MCF 10A (cell line): Measurements from ENCODE around the gene MVD. TPM values are rescaled to one million over a fixed set of nuclear protein-coding genes. Genes with fewer than 3 reads are reported as not detected.

ENCODE experiments used
- BruUV-seq: library from RNA; stranded (reverse); fragments of 400-500 nt; replicated peaks from 2 replicates; lab custom pipeline; 2021; lab: Mats Ljungman, UMichigan
- CTCF ChIA-PET: fragments of 300-600 bp; sonication (Branson Sonifier 250); formaldehyde crosslinking; extraction: SDS; loops from one replicate; lab custom pipeline; 2021; ENCODE audit warnings: antibody characterized with exemption, inconsistent platforms; lab: Yijun Ruan, JAX
- POLR2A ChIA-PET: fragments of 300-600, 350-650 bp; sonication (Branson Sonifier 250); formaldehyde crosslinking; extraction: SDS; loops from one replicate; lab custom pipeline; 2020; ENCODE audit warnings: antibody characterized with exemption, inconsistent platforms; lab: Yijun Ruan, JAX
- DNase-seq: peaks from one replicate; pipeline ENCODE4 v3.0.0-alpha.2; 2018; ENCODE audit not compliant: unreplicated experiment
- H3K27ac Mint-ChIP-seq: one replicate; pipeline ENCODE4 v1.8.0; 2022; ENCODE audit warnings: mild to moderate bottlenecking, low read depth, mixed read lengths; ENCODE audit not compliant: unreplicated experiment
- H3K27me3 Mint-ChIP-seq: one replicate; pipeline ENCODE4 v1.8.0; 2022; ENCODE audit warnings: mixed read lengths; ENCODE audit not compliant: insufficient read depth, unreplicated experiment
- H3K36me3 Mint-ChIP-seq: one replicate; pipeline ENCODE4 v1.8.0; 2022; ENCODE audit warnings: mild to moderate bottlenecking, moderate library complexity, mixed read lengths; ENCODE audit not compliant: insufficient read depth, unreplicated experiment
- H3K4me1 Mint-ChIP-seq: one replicate; pipeline ENCODE4 v1.8.0; 2022; ENCODE audit warnings: mixed read lengths; ENCODE audit not compliant: insufficient read depth, unreplicated experiment
- H3K4me3 Mint-ChIP-seq: one replicate; pipeline ENCODE4 v1.8.0; 2022; ENCODE audit warnings: mild to moderate bottlenecking, moderate library complexity, mixed read lengths; ENCODE audit not compliant: unreplicated experiment
- H3K9me3 Mint-ChIP-seq: one replicate; pipeline ENCODE4 v1.8.0; 2022; ENCODE audit warnings: mixed read lengths; ENCODE audit not compliant: unreplicated experiment
- CTCF ChIP-seq: fragments of 200-600 bp; IDR thresholded peaks from one replicate; pipeline ENCODE4 v1.8.0; 2022; ENCODE audit warnings: antibody characterized with exemption, mild to moderate bottlenecking; ENCODE audit not compliant: unreplicated experiment
- intact Hi-C: fragments of 100-400 bp; cut with micrococcal nuclease; formaldehyde crosslinking; loops from 2 replicates; pipeline ENCODE4 v1.14.1; 2022
- total RNA-seq: library from RNA; stranded (reverse); gene quantifications from 2 replicates; pipeline ENCODE4 v1.2.3, GENCODE V29; 2022

The MVD gene
- total RNA-seq, 1 experiment from 2014 or later: 32.4 TPM

- ChIA-PET CTCF (interaction anchor here (0.6 to 1.0 kb wide), 2 partner anchors 54 to 239 kb away, joined by 3 to 4 read pairs; no protein-coding TSS in a partner anchor), POLR2A (interaction anchor here (0.6 kb wide), 1 partner anchor 34 kb away, joined by 3 read pairs; no protein-coding TSS in a partner anchor)
- no peak overlapping the region for H3K27ac Mint-ChIP-seq
- no peaks in the 10 kb centered on the region for H3K9me3 Mint-ChIP-seq
- H3K4me1 Mint-ChIP-seq: no peaks in the 10 kb centered on the region
- no peak for TF ChIP-seq CTCF
- no peak overlapping the region for H3K4me3 Mint-ChIP-seq
- no peak for DNase-seq
- intact Hi-C loops: no loop called here
- peaks cover 27% of the 10 kb centered on the region for H3K36me3 Mint-ChIP-seq
- H3K27me3 Mint-ChIP-seq: no peaks in the 10 kb centered on the region
- no TSS peak for BruUV-seq
Measured at GRCh38 chr16:88618182-88618955, 44.5 kb downstream of the MVD start.

- H3K9me3 Mint-ChIP-seq: no peaks in the 10 kb centered on the region
- no peaks in the 10 kb centered on the region for H3K27me3 Mint-ChIP-seq
- no peaks in the 10 kb centered on the region for H3K4me1 Mint-ChIP-seq
- peaks cover 21% of the 10 kb centered on the region for H3K36me3 Mint-ChIP-seq
- intact Hi-C loops: no loop called here
- no peak for TF ChIP-seq CTCF
- BruUV-seq: no TSS peak
- ChIA-PET POLR2A (interaction anchor here (0.6 kb wide), 2 partner anchors 35 to 143 kb away, joined by 3 read pairs; no protein-coding TSS in a partner anchor), CTCF (interaction anchor here (0.7 to 1.0 kb wide), 2 partner anchors 32 to 55 kb away, joined by 3 read pairs; no protein-coding TSS in a partner anchor)
- DNase-seq: no peak
- H3K27ac Mint-ChIP-seq: no peak overlapping the region
- no peak overlapping the region for H3K4me3 Mint-ChIP-seq
Measured at GRCh38 chr16:88617268-88618031, 45.4 kb downstream of the MVD start.

- CTCF ChIA-PET: no interaction called here
- Mint-ChIP-seq H3K4me3 (no peak overlapping the region), H3K4me1 (no peaks in the 10 kb centered on the region), H3K36me3 (peaks cover 21% of the 10 kb centered on the region), H3K27ac (no peak overlapping the region), H3K27me3 (no peaks in the 10 kb centered on the region), H3K9me3 (no peaks in the 10 kb centered on the region)
- POLR2A ChIA-PET: no interaction called here
- no peak for DNase-seq
- no peak for TF ChIP-seq CTCF
- intact Hi-C loops: no loop called here
- no TSS peak for BruUV-seq
Measured at GRCh38 chr16:88616736-88617135, 46.2 kb downstream of the MVD start.

GRCh38 chr16:88616320-88616719 is 46.6 kb downstream of the MVD start:
- Mint-ChIP-seq H3K4me3 (no peak overlapping the region), H3K9me3 (no peaks in the 10 kb centered on the region), H3K27ac (no peak overlapping the region), H3K27me3 (no peaks in the 10 kb centered on the region), H3K36me3 (peaks cover 21% of the 10 kb centered on the region), H3K4me1 (no peaks in the 10 kb centered on the region)
- intact Hi-C loops: no loop called here
- ChIA-PET CTCF (interaction anchor here (0.6 kb wide), 1 partner anchor 15 kb away, joined by 4 read pairs; no protein-coding TSS in a partner anchor), POLR2A (no interaction called here)
- no peak for DNase-seq
- TF ChIP-seq CTCF: no peak
- BruUV-seq: no TSS peak
